IMR-90 (cell line): Measurements from ENCODE around the gene LCE1A. TPM values are rescaled to one million over a fixed set of nuclear protein-coding genes. Genes with fewer than 3 reads are reported as not detected.

Experiments
- ATAC-seq: fragments of 200-7000 bp; cut with Tn5 transposase; 2 replicates; pipeline ENCODE4 v1.9.1; 2020; ENCODE audit warnings: low read depth, mild to moderate bottlenecking, moderate library complexity
- BruUV-seq: library from RNA; stranded (reverse); fragments of 400-500 nt; replicated peaks from 2 replicates; lab custom pipeline; 2021; lab: Mats Ljungman, UMichigan
- CTCF ChIA-PET: fragments of 300-600 bp; formaldehyde crosslinking; extraction: SDS; loops from one replicate; lab custom pipeline; 2021; ENCODE audit warnings: antibody characterized with exemption; lab: Yijun Ruan, JAX
- POLR2A ChIA-PET: fragments of 300-600 bp; sonication (Branson Sonifier 250); formaldehyde crosslinking; loops from one replicate; lab custom pipeline; 2022; ENCODE audit warnings: antibody characterized with exemption; ENCODE audit not compliant: unreplicated experiment; lab: Charles Lee
- DNase-seq: peaks from one replicate; pipeline ENCODE4 v3.0.0; 2013
- H2AFZ ChIP-seq: replicated peaks from 2 replicates; pipeline ENCODE3; 2013; ENCODE audit warnings: low read length, mild to moderate bottlenecking; ENCODE audit not compliant: poor library complexity
- H2AK5ac ChIP-seq: 2 replicates; pipeline ENCODE4 v1.6.1; 2013; ENCODE audit warnings: low read depth, low read length, inconsistent platforms
- H2AK9ac ChIP-seq: replicated peaks from 2 replicates; pipeline ENCODE3; 2013; ENCODE audit warnings: mild to moderate bottlenecking, low read depth, low read length, moderate library complexity; ENCODE audit not compliant: poor library complexity
- H2BK120ac ChIP-seq: 2 replicates; pipeline ENCODE4 v1.6.1; 2013; ENCODE audit warnings: low read depth, low read length, inconsistent platforms
- H2BK15ac ChIP-seq: 3 replicates; pipeline ENCODE4 v1.6.1; 2013; ENCODE audit warnings: low read depth, low read length, inconsistent platforms
- H2BK20ac ChIP-seq: 2 replicates; pipeline ENCODE4 v1.6.1; 2013; ENCODE audit warnings: low read depth, mild to moderate bottlenecking, inconsistent platforms, low read length, moderate library complexity
- H2BK5ac ChIP-seq: 2 replicates; pipeline ENCODE4 v1.6.1; 2013; ENCODE audit warnings: mild to moderate bottlenecking, low read depth, low read length, inconsistent platforms; ENCODE audit not compliant: poor library complexity, severe bottlenecking
- H3K14ac ChIP-seq: replicated peaks from 2 replicates; pipeline ENCODE4 v1.6.1; 2013; ENCODE audit warnings: low read depth, low read length, inconsistent platforms
- H3K18ac ChIP-seq: 2 replicates; pipeline ENCODE4 v1.6.1; 2013; ENCODE audit warnings: low read depth, low read length, control low read depth
- H3K23ac ChIP-seq: 2 replicates; pipeline ENCODE4 v1.6.1; 2013; ENCODE audit warnings: low read depth, low read length, inconsistent platforms
- H3K27ac ChIP-seq: 2 replicates; pipeline ENCODE4 v1.5.1; 2013; ENCODE audit warnings: mild to moderate bottlenecking, control low read depth, low read length; ENCODE audit not compliant: insufficient read depth
- H3K27me3 ChIP-seq: 2 replicates; pipeline ENCODE4 v1.6.1; 2013; ENCODE audit warnings: low read length; ENCODE audit not compliant: control insufficient read depth, insufficient read depth
- H3K36me3 ChIP-seq: 2 replicates; pipeline ENCODE4 v1.6.1; 2013; ENCODE audit warnings: low read length, mixed read lengths; ENCODE audit not compliant: control insufficient read depth, insufficient read depth
- H3K4ac ChIP-seq: 2 replicates; pipeline ENCODE4 v1.6.1; 2013; ENCODE audit warnings: low read depth, low read length, inconsistent platforms
- H3K4me1 ChIP-seq: 2 replicates; pipeline ENCODE4 v1.6.1; 2013; ENCODE audit warnings: low read length, mixed read lengths; ENCODE audit not compliant: control insufficient read depth, insufficient read depth
- H3K4me2 ChIP-seq: 2 replicates; pipeline ENCODE4 v1.6.1; 2013; ENCODE audit warnings: low read depth, mild to moderate bottlenecking, control low read depth, low read length, moderate library complexity
- H3K4me3 ChIP-seq: 2 replicates; pipeline ENCODE4 v1.5.1; 2013; ENCODE audit warnings: low read depth, mild to moderate bottlenecking, control low read depth, low read length, moderate library complexity; ENCODE audit not compliant: insufficient read depth
- H3K56ac ChIP-seq: 2 replicates; pipeline ENCODE4 v1.6.1; 2013; ENCODE audit warnings: low read length, inconsistent platforms; ENCODE audit not compliant: insufficient read depth; ENCODE audit errors: extremely low read depth
- H3K79me1 ChIP-seq, 2 experiments: 2 replicates each; pipeline ENCODE4 v1.6.1; 2013; ENCODE audit warnings: low read length in 2 of 2, inconsistent platforms in 1 of 2, low read depth in 1 of 2
- H3K9ac ChIP-seq: 2 replicates; pipeline ENCODE4 v1.6.1; 2013; ENCODE audit warnings: low read depth, low read length, control low read depth
- H3K9me1 ChIP-seq: 2 replicates; pipeline ENCODE4 v1.6.1; 2013; ENCODE audit warnings: low read length, inconsistent platforms; ENCODE audit not compliant: insufficient read depth
- H3K9me3 ChIP-seq: 2 replicates; pipeline ENCODE4 v1.6.1; 2013; ENCODE audit warnings: low read length; ENCODE audit not compliant: control insufficient read depth, insufficient read depth
- H4K20me1 ChIP-seq: 2 replicates; pipeline ENCODE4 v1.6.1; 2013; ENCODE audit warnings: low read length, inconsistent platforms; ENCODE audit not compliant: insufficient read depth
- H4K5ac ChIP-seq: 2 replicates; pipeline ENCODE4 v1.6.1; 2013; ENCODE audit warnings: mild to moderate bottlenecking, low read depth, low read length, control low read depth
- H4K8ac ChIP-seq, 2 experiments: 2 replicates each; pipeline ENCODE4 v1.6.1; 2013; ENCODE audit warnings: low read depth in 2 of 2, low read length in 2 of 2, control low read depth in 1 of 2, inconsistent platforms in 1 of 2
- H4K91ac ChIP-seq: 2 replicates; pipeline ENCODE4 v1.6.1; 2013; ENCODE audit warnings: low read depth, low read length, inconsistent platforms; ENCODE audit not compliant: insufficient read depth
- CEBPB ChIP-seq: IDR thresholded peaks from 2 replicates; pipeline ENCODE4 v1.6.1; 2012; ENCODE audit warnings: low read depth, low read length, improper control_type of control experiment
- CHD1 ChIP-seq: IDR thresholded peaks from 2 replicates; pipeline ENCODE4 v1.6.1; 2012; ENCODE audit warnings: low read depth, low read length, improper control_type of control experiment
- CTCF ChIP-seq: conservative IDR thresholded peaks from 2 replicates; pipeline ENCODE4 v1.5.1; 2012; ENCODE audit warnings: mild to moderate bottlenecking, low read depth, low read length, improper control_type of control experiment
- FOS ChIP-seq: fragments of 150-350 bp; IDR thresholded peaks from 2 replicates; pipeline ENCODE4 v1.6.1; 2016; ENCODE audit warnings: low read depth, low read length
- MAFK ChIP-seq: IDR thresholded peaks from 2 replicates; pipeline ENCODE4 v1.6.1; 2012; ENCODE audit warnings: low read depth, low read length, improper control_type of control experiment
- NFE2L2 ChIP-seq: fragments of 150-350 bp; IDR thresholded peaks from 2 replicates; pipeline ENCODE4 v1.6.1; 2016; ENCODE audit warnings: low read depth, mild to moderate bottlenecking, low read length
- POLR2A ChIP-seq: IDR thresholded peaks from 2 replicates; pipeline ENCODE4 v1.6.1; 2012; ENCODE audit warnings: mild to moderate bottlenecking, low read depth, low read length
- RAD21 ChIP-seq: IDR thresholded peaks from 2 replicates; pipeline ENCODE4 v1.6.1; 2012; ENCODE audit warnings: low read length, improper control_type of control experiment
- WGBS, 2 experiments: methylation state at CpG; one replicate each; pipeline versions ENCODE4 v1.1.5 to v1.1.7; 2013; ENCODE audit warnings: missing lambda C conversion rate in 2 of 2; ENCODE audit not compliant: insufficient read length in 1 of 2; ENCODE audit errors: extremely low coverage in 2 of 2; 5-methylcytosine and 5-hydroxymethylcytosine counted together
- dilution Hi-C: fragments of 300-500 bp; cut with HindIII; formaldehyde crosslinking; loops from one replicate; pipeline ENCODE4 v1.14.3; 2018; ENCODE audit warnings: low sequenced_read_pairs; ENCODE audit not compliant: unreplicated experiment
- in situ Hi-C: fragments of 300-500 bp; cut with MboI; formaldehyde crosslinking; loops from 3 replicates; pipeline ENCODE4 v1.14.3; 2019; ENCODE audit warnings: low sequenced_read_pairs, inconsistent platforms, mixed read lengths
- intact Hi-C: fragments of 100-400 bp; cut with micrococcal nuclease; formaldehyde crosslinking; loops from 2 replicates; pipeline ENCODE4 v1.10.0; 2022
- polyA plus RNA-seq, 3 experiments: library from polyadenylated mRNA; depleted of rRNA; stranded (reverse); fragments of >200 nt; gene quantifications; 2 replicates each; pipeline ENCODE4 v1.2.3, GENCODE V29; 2012; ENCODE audit warnings: low replicate concordance in 1 of 3
- total RNA-seq: library from RNA; depleted of rRNA; stranded (reverse); fragments of >200 nt; gene quantifications from 2 replicates; pipeline ENCODE4 v1.2.3, GENCODE V29; 2012
- TF ChIP-seq, protein P1 (sequence below): fragments of 150-350 bp; IDR thresholded peaks from 2 replicates; pipeline ENCODE4 v1.6.1; 2017; ENCODE audit warnings: mild to moderate bottlenecking, antibody characterized with exemption, low read length, low read depth
- TF ChIP-seq, protein P2 (sequence below): fragments of 150-350 bp; IDR thresholded peaks from 2 replicates; pipeline ENCODE4 v1.6.1; 2016; ENCODE audit warnings: low read depth, mild to moderate bottlenecking, low read length, moderate library complexity, borderline replicate concordance

LCE1A gene
- total and polyA plus RNA-seq, 2 of the 4 experiments (the other 2 are of a cell fraction), result not detected

- H3K9me3 ChIP-seq, result no peaks in the 10 kb centered on the region; the same call in 1 of the 2 replicates
- no peak within 1 kb of the TSS for H3K9ac ChIP-seq
- no CpG with 5 or more reads among the region's 3 CpGs for WGBS, 2 experiments
- H3K4me3 ChIP-seq, result no peak within 1 kb of the TSS
- H4K91ac ChIP-seq, result no peak within 1 kb of the TSS
- BruUV-seq, result no TSS peak
- H3K23ac ChIP-seq, result no peak within 1 kb of the TSS
- H3K36me3 ChIP-seq, result no peaks in the 10 kb centered on the region
- no peak within 1 kb of the TSS for H2BK20ac ChIP-seq
- no peak within 1 kb of the TSS for H4K8ac ChIP-seq
- H2BK5ac ChIP-seq, result no peak within 1 kb of the TSS
- in situ Hi-C loops (no loop called here), dilution Hi-C loops (no loop called here), intact Hi-C loops (no loop called here)
- no peak within 1 kb of the TSS for H4K5ac ChIP-seq
- no peak within 1 kb of the TSS for H2BK120ac ChIP-seq
- no peak within 1 kb of the TSS for H3K18ac ChIP-seq
- no peaks in the 10 kb centered on the region for H3K4me1 ChIP-seq
- no peak for ATAC-seq
- no peaks in the 10 kb centered on the region for H3K9me1 ChIP-seq
- H4K20me1 ChIP-seq, result no peaks in the 10 kb centered on the region
- DNase-seq, result no peak
- no peak within 1 kb of the TSS for H3K4ac ChIP-seq
- H3K56ac ChIP-seq, result no peak within 1 kb of the TSS
- H2AK9ac ChIP-seq, result no peak within 1 kb of the TSS
- H3K14ac ChIP-seq, result no peak within 1 kb of the TSS
- CTCF ChIA-PET, result no interaction called here
- H3K27me3 ChIP-seq, result no peaks in the 10 kb centered on the region
- H3K79me1 ChIP-seq, result no peaks in the 10 kb centered on the region
- H2BK15ac ChIP-seq, result no peak within 1 kb of the TSS
- H3K4me2 ChIP-seq, result no peak within 1 kb of the TSS
- no peak within 1 kb of the TSS for H3K27ac ChIP-seq
- POLR2A ChIA-PET, result no interaction called here
- H2AK5ac ChIP-seq, result no peak within 1 kb of the TSS
- TF ChIP-seq POLR2A (no peak), NFE2L2 (no peak), MAFK (no peak), FOS (no peak), CTCF (no peak), CHD1 (no peak), RAD21 (no peak), CEBPB (no peak)
- TF ChIP-seq, protein P1, sequence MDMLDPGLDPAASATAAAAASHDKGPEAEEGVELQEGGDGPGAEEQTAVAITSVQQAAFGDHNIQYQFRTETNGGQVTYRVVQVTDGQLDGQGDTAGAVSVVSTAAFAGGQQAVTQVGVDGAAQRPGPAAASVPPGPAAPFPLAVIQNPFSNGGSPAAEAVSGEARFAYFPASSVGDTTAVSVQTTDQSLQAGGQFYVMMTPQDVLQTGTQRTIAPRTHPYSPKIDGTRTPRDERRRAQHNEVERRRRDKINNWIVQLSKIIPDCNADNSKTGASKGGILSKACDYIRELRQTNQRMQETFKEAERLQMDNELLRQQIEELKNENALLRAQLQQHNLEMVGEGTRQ, result no peak
- TF ChIP-seq, protein P2, sequence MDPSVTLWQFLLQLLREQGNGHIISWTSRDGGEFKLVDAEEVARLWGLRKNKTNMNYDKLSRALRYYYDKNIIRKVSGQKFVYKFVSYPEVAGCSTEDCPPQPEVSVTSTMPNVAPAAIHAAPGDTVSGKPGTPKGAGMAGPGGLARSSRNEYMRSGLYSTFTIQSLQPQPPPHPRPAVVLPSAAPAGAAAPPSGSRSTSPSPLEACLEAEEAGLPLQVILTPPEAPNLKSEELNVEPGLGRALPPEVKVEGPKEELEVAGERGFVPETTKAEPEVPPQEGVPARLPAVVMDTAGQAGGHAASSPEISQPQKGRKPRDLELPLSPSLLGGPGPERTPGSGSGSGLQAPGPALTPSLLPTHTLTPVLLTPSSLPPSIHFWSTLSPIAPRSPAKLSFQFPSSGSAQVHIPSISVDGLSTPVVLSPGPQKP, result no peak
- H2AFZ ChIP-seq, result no peak within 1 kb of the TSS
Observed at GRCh38 chr1:152796421-152796820, 30.9 kb upstream of the LCE1A start, which contains the start of gene LCE1D. TSS of gene LCE1D (plus strand) at chr1:152796721. CDS start at chr1:152797795, 1,074 bp downstream.
